Measurements from ENCODE around the gene PDXK. TPM values are rescaled to one million over a fixed set of nuclear protein-coding genes. Genes with fewer than 3 reads are reported as not detected.

PDXK gene
- total RNA-seq, 1 donor from 2014 or later, result 183 TPM

DNA sequence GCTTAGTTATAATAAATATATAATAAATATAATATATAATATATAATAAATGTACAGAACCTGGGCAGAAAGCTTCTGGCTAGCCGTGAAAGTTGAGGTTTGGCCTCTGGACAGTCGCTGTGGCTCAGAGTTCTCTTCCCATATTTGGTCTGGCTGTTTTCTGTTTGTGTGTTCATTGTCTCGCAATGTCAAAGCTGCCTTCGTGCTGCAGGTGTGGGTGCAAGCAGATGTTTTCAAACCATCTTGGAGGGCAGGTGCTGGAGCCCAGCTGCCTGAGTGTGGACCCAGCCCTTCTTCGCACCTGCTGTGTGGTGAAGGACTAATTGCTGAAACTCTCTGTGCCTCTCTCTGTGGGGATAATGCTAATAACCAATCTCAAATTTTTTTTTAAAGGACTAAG, 60.7 kb downstream of the PDXK start:
- TF ChIP-seq, protein P1, sequence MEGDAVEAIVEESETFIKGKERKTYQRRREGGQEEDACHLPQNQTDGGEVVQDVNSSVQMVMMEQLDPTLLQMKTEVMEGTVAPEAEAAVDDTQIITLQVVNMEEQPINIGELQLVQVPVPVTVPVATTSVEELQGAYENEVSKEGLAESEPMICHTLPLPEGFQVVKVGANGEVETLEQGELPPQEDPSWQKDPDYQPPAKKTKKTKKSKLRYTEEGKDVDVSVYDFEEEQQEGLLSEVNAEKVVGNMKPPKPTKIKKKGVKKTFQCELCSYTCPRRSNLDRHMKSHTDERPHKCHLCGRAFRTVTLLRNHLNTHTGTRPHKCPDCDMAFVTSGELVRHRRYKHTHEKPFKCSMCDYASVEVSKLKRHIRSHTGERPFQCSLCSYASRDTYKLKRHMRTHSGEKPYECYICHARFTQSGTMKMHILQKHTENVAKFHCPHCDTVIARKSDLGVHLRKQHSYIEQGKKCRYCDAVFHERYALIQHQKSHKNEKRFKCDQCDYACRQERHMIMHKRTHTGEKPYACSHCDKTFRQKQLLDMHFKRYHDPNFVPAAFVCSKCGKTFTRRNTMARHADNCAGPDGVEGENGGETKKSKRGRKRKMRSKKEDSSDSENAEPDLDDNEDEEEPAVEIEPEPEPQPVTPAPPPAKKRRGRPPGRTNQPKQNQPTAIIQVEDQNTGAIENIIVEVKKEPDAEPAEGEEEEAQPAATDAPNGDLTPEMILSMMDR (IDR thresholded peaks at IDR 0.05; ENCODE audit: insufficient read depth, low read length, poor library complexity, severe bottlenecking), result no peak
- Histone ChIP-seq H3K4me3 (ENCODE audit: low read depth, low read length) (no peak overlapping the region), H3K27me3 (ENCODE audit: control insufficient read depth, insufficient read depth, low read length) (no peaks in the 10 kb centered on the region), H3K36me3 (ENCODE audit: control insufficient read depth, insufficient read depth, low read length) (no peaks in the 10 kb centered on the region)
- no peak for DNase-seq (ENCODE audit: low read depth)

DNA sequence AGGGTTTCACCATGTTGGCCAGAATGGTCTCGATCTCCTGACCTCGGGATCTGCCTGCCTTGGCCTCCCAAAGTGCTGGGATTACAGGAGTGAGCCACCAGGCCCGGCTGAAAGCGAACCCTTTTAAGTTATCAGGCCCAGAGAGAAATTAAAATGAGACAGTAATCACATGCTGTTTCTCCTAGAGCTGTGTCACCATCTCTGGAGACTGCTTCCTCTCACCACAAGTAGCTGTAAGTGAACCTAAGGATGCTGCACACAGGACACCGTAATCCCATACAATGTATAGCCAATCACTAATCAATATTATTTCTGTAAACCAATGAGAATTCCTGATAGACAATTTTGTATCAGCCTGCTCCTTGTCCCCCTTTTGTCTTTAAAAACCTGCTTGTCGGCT, 62.9 kb downstream of the PDXK start:
- TF ChIP-seq, protein P1 (IDR thresholded peaks at IDR 0.05; ENCODE audit: insufficient read depth, low read length, poor library complexity, severe bottlenecking), result no peak

DNA sequence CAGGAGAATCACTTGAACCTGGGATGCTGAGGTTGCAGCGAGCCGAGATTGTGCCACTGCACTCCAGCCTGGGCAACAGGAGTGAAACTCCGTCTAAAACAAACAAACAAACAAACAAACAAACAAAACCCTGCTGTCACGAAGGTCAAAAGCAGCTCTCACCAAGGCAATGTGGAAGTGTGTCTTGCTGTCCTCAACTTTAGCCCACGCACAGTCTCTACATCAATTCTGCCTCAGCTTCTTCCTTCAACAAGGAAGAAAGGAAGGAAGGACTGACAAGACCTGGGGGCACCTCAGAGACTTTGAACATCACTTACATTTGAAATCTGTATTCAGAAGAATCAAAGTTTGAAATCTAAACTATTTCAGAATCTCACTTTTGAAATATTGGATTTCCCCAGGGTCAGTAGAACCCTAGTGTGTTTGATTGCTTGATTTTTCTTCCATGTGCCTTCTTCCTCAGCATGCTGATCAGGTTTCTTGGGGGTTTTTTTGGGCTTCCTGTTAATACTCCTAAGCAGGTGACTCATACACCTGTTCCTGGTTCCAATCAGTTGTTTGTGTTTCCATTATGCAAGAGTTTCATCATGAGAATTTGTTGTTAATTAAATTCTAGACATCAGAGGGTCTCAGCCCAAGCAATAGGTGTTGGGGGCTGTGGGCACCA, 63.6 kb downstream of the PDXK start:
- Histone ChIP-seq H3K27me3 (ENCODE audit: control insufficient read depth, insufficient read depth, low read length) (no peaks in the 10 kb centered on the region), H3K4me3 (ENCODE audit: low read depth, low read length) (no peak overlapping the region), H3K36me3 (ENCODE audit: control insufficient read depth, insufficient read depth, low read length) (no peaks in the 10 kb centered on the region)
- TF ChIP-seq, protein P1 (IDR thresholded peaks at IDR 0.05; ENCODE audit: insufficient read depth, low read length, poor library complexity, severe bottlenecking), result no peak
- DNase-seq (ENCODE audit: low read depth), result no peak

More for the DNA sequence above, 62.9 kb downstream of the PDXK start:
- Histone ChIP-seq H3K4me3 (ENCODE audit: low read depth, low read length) (no peak overlapping the region), H3K36me3 (ENCODE audit: control insufficient read depth, insufficient read depth, low read length) (no peaks in the 10 kb centered on the region), H3K27me3 (ENCODE audit: control insufficient read depth, insufficient read depth, low read length) (no peaks in the 10 kb centered on the region)
- no peak for DNase-seq (ENCODE audit: low read depth)

DNA sequence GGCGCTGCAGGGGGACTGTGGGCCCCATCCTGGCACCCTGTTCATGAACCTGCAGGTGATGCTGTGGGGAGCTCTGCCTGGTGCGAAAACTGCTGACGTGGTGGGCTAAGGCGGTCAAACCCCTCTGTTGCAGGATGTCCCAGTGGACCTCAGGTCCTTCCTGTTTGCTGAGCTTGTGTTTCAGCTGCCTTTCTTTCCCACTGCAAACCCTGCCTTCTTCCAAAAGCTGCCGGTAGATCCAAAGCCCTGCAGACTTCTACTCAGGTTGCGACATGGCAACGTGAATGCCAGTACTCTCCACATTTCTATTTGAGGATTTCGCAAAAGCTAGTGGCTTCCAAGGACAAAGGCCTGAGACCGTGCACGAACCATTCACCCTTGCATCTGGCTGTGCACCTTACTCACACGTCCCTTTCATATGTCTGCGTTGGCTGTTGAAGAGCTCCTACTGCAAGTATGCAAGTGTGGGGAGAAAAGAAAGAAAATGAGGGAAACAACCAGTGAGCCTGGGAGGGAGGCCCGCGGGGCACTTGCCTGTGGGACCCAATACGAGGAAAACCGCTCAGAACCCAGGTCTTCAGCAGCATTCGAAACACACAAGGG, 64.3 kb downstream of the PDXK start:
- H3K4me3 ChIP-seq (ENCODE audit: low read depth, low read length), result no peak overlapping the region
- no peaks in the 10 kb centered on the region for H3K27me3 ChIP-seq (ENCODE audit: control insufficient read depth, insufficient read depth, low read length)
- DNase-seq (ENCODE audit: low read depth), result no peak
- no peaks in the 10 kb centered on the region for H3K36me3 ChIP-seq (ENCODE audit: control insufficient read depth, insufficient read depth, low read length)
- TF ChIP-seq, protein P1 (IDR thresholded peaks at IDR 0.05; ENCODE audit: insufficient read depth, low read length, poor library complexity, severe bottlenecking), result no peak

DNA sequence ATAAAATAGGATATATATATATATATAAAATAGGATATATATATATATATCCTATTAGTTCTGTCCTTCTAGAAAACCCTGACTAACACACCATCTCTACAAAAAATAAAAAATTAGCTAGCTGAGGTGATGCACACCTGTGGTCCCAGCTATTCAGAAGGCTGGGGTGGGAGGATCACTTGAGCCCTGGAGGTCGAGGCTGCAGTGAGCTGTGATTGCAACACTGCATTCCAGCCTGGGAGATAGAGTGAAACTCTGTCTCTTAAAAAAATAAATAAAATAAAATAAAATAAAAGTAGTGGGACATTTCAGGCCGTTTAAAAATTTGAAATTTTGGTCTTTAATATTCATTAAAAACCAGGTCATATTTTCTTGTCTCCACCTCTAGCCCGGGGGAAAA, 66.2 kb downstream of the PDXK start:
- TF ChIP-seq, protein P1 (IDR thresholded peaks at IDR 0.05; ENCODE audit: insufficient read depth, low read length, poor library complexity, severe bottlenecking), result no peak
- no peak for DNase-seq (ENCODE audit: low read depth)

More for the DNA sequence above, 66.2 kb downstream of the PDXK start:
- H3K4me3 ChIP-seq (ENCODE audit: low read depth, low read length), result no peak overlapping the region
- no peaks in the 10 kb centered on the region for H3K36me3 ChIP-seq (ENCODE audit: control insufficient read depth, insufficient read depth, low read length)
- no peaks in the 10 kb centered on the region for H3K27me3 ChIP-seq (ENCODE audit: control insufficient read depth, insufficient read depth, low read length)

Measured in kidney epithelial cell (primary cell).